ENCODE measurements around the gene MTRF1L.

MTRF1L gene, protein sequence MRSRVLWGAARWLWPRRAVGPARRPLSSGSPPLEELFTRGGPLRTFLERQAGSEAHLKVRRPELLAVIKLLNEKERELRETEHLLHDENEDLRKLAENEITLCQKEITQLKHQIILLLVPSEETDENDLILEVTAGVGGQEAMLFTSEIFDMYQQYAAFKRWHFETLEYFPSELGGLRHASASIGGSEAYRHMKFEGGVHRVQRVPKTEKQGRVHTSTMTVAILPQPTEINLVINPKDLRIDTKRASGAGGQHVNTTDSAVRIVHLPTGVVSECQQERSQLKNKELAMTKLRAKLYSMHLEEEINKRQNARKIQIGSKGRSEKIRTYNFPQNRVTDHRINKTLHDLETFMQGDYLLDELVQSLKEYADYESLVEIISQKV

GRCh38 chr6:153002613-153003365 lies at the start of gene MTRF1L:
MTRF1L (minus strand) TSS chr6:153002709; CDS start chr6:153002685, 24 bp downstream.
- DNase-seq: peak; percentile 97

DNA sequence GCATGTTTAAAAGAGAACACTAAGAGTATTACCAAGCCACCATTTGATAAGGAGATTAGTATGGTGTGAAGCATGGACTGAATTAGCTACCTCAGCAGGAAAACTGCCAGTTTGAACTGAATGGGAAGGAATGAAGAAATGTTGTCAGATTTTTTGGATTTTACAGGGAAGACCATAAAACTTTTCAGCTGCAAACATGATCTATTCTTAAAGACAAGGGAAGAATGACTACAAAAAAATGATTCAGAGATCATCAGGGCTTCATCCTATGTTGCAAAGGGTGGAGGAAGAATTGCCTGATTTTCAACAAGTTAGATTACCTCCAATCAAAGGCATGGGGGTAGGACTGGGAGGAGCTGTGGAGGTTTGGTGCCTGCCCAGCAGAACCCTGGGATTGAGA lies 49.3 kb upstream of the MTRF1L start:
- no peak for DNase-seq

DNA sequence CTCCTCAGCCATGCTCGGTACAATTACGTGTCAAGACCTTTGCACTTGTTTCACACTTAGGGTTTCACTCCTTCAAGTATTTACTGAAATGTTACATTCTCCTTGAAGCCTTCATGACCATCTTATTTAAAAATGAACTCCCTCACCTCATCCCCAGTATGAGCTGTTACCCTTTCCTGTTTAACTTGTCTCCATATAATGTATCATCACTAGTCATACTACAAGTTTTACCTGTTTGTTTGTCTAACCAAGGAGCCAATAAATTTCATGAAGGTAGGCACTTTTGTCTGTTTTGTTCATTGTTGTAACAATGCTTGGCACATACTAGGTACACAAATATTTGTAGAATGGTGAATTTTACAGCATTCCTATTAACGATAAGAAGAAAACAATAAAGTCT lies 46.1 kb upstream of the MTRF1L start:
- DNase-seq: no peak

DNA sequence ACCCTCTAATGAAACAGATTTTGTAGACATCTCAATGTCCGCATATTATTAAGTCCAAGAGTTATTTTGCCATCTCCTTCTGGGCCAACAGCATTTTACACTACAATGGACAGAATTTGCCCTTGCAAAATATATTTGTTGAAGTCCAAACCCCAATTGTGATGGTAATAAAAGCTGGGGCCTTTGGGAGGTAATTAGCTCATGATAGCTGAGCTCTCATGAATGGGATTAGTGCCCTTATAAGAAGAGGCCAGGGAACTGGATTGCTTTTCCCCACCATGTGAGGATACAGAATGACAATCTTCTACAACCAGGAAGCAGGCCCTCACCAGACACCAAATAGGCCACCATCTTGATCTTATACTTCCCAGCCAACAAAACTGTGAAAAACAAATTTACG lies 44.9 kb upstream of the MTRF1L start:
- no peak for DNase-seq

- DNase-seq: no peak
Observed at GRCh38 chr6:153045271-153045670, 42.8 kb upstream of the MTRF1L start.

DNA sequence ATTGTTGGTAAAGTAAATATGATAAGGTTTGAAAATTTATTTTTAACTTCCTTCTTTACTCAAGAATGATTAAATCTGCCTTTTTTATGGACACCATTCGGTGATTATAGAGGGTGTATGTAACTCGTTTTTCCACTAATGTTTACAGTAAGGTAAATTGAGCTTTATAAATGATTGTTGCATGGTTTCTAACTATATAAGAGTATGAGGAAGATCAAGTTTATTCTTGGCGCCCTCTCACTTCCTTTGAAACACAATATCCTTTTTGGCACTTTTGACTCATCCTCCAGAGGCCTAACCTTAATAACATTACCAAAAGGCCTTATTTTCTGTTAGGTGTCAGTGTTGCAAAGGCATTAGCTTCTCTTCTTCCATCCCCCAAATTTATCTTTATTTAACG lies 41.8 kb upstream of the MTRF1L start:
- no peak for DNase-seq

DNA sequence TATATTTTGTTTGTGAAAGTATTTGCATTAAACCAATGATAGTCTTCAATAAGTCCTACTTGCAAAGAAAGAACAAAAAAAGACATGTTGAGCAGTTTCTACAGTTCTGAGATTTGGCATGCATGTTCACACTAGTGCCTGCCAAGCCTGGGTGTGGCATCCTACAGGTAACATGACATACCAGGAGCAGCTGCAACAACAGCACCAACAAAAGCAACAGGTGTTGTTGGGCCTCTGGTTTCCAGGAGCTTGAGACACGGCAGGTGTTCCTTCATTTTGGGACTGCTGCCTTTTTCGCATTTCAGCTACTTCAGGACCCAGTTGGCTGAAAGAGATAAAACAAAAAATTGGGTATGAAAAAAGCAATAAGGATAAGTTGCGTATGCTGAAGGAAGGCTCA lies 41.2 kb upstream of the MTRF1L start:
- no peak for DNase-seq

- no peak for DNase-seq
Observed at GRCh38 chr6:153038378-153039057, 36.0 kb upstream of the MTRF1L start.

DNA sequence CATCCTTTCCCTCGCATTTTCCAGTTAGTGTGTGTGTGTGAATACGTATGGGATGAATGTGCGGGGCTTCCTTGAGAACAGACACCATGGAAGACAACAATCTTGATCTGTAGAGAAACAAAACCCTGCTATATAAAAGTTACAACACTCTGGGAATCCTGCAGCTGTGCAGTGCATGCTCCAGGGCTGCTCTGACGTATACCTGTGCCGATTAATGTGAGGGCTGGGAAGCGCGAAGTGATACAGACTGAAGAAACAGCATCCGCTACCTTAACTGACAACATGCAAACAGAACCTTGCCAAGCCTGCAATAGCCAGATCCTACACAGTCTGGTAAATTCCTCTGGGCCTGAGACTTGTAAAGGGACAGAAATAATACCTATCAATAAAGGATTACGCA lies 31.6 kb upstream of the MTRF1L start:
- no peak for DNase-seq

GRCh38 chr6:153032255-153032882 lies 29.9 kb upstream of the MTRF1L start:
- DNase-seq: no peak

- DNase-seq: no peak
Observed at GRCh38 chr6:153031335-153031955, 28.9 kb upstream of the MTRF1L start.

DNA sequence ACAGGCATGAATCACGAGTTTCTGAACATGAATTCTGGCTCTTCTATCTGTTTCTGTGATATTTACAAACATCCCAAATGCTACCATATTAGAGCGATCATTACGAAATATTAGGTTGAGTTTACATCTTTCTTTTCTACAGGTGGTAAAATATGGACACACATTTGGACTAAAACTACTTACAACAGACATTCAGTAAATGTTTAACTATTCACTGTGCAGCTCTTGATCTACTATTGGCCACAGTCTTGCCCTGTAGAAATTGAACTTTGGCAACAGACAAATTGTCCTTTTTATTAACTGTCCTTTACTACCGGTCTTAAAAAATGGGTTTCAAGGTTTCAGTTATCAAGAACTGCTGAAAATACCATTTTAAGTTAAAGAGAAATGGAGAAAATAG lies 26.5 kb upstream of the MTRF1L start:
- DNase-seq: no peak

GRCh38 chr6:153028286-153028685 lies 25.8 kb upstream of the MTRF1L start:
- no peak for DNase-seq

DNA sequence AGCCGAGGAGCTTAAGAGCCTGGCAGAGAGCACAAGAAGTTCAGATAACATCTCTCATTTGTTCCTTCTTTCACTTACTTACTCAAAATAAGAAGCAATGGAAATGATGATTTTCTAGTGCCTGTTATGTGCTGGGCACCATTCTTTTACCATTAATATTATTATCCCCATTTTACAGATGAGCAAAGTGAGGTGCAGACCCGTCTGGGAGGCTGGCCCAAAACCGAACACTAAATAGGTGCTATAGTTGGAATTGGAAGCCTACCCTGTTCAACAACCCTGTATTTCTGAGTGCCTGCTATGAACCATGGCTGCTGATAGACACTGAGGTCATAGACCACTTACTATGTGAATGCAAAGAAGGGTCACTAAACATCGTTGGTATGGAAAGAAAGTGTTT lies 25.0 kb upstream of the MTRF1L start:
- DNase-seq: no peak

- DNase-seq: no peak
Observed at GRCh38 chr6:153024709-153025017, 22.2 kb upstream of the MTRF1L start.

GRCh38 chr6:153023977-153024708 lies 21.6 kb upstream of the MTRF1L start:
- peak; percentile 31 for DNase-seq

GRCh38 chr6:153018355-153018754 lies 15.8 kb upstream of the MTRF1L start:
- no peak for DNase-seq

DNA sequence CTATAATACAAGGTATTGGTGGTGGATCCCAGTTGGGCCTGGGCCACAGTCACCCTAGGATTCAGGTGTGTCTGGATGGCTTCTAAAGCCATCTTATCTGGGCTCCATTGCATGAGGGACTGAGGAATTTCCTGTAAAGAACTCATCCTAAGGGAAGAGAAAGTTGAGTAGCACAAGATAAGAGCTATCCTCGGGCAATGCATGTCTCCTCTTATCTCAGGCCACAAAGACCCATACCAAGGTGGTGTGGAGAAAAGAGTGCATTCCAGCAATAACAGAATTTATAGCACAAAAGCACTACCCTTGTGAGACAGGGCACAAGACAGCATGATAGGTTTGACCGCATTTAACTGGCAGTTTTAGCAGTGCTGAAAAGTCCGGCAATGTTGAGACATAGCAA lies 14.3 kb upstream of the MTRF1L start:
- peak; percentile 26 for DNase-seq

DNA sequence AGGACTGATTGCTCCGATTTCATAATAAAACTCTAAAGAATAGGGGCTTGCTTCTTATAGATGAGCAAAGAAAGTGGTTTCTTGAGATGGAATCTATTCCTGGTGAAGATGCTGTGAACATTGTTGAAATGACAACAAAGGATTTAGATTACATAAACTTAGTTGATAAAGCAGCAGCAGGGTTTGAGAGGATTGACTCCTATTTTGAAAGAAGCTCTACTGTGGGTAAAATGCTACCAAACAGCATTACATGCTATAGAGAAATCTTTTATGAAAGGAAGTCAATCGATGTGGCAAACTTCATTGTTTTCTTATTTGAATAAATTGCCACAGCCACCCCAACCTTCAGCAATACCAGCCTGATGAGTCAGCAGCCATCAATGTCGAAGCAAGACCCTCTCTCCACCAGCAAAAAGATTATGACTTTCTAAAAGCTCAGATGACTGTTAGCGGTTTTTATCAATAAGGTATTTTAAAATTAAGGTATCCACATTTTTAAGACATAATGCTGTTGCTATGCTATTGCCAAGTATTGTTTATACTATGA lies 12.7 kb upstream of the MTRF1L start:
- DNase-seq: peak; percentile 3

DNA sequence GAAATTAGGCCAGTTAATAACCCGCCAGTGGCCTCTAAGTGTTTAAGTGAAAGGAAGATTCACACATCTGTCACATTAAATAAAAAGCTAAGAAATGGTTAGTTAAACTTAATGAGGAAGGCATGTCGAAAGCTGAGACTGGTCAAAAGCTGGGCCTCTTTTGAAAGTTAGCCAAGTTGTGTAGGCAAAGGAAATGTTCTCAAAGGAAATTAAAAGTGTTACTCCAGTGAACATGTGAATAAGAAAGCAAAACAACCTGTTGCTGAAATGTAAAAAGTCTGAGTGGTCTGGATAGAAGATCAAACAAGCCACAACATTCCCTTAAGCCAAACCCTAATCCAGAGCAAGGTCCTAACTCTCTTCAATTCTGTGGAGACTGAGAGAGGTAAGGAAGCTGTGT lies 10.9 kb upstream of the MTRF1L start:
- no peak for DNase-seq

GRCh38 chr6:153012856-153013255 lies 10.3 kb upstream of the MTRF1L start:
- DNase-seq: no peak

GRCh38 chr6:153003366-153003690 lies 819 bp upstream of the MTRF1L start:
- DNase-seq: peak; percentile 7
